Endometrium (tissue), 2 donors: Measurements from ENCODE around the gene ZNF414.
"Not testable (repeated sequence)": the region's sequence is repeated elsewhere in the genome, so short reads cannot be mapped to it uniquely, and the experiment has no call there.

Experiments
- FAIRE-seq: peaks from 2 replicates; lab custom pipeline; 2012; peaks lifted over from hg19 to GRCh38; lab: Jason Lieb, UNC
- donor health status: control.
- donor health status: control.

The ZNF414 gene

DNA sequence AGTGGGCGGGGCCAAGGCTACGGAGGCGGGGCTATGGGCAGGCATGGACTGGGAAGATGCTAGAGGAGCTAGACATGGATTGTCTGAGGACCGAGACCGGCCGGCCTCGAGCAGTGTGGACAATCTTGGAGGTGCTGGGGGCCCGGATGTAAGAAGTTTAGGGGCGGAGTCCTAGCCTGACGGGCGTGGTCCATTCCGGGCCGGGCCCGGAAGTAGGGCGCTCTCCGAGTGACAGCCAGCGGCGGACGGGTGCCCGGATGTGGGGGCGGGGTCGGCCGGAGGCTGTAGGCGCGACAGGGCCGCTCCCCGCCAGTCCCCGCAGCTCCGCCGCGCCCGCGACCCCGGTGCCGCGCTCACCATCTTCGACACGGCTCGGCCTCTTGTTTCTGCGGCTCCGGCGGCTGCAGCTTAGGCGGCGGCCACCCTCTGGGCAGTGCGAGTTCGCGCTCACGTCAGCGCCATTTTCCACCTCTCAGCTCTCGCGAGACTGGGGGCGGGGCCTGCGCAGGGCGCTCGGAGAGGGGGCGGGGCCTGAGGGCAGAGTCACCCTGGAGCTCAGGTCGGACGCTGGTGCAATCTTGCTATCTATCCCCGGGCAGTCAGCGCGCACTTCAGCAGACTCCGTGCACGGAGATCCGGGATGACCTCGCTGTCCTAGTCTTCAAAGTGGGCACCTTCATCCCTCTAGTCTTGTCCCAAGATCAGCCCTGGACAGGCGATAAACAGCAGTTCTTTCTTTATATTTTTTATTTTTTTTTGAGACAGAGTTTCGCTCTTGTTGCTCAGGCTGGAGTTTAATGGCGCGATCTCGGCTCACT is at the start of gene ZNF414:
Gene ZNF414, minus strand, starts transcription at position 481 of the 818 bp plus-strand sequence. Its CDS starts 121 bp downstream, at position 360.
- FAIRE-seq: peak; percentile 75

DNA sequence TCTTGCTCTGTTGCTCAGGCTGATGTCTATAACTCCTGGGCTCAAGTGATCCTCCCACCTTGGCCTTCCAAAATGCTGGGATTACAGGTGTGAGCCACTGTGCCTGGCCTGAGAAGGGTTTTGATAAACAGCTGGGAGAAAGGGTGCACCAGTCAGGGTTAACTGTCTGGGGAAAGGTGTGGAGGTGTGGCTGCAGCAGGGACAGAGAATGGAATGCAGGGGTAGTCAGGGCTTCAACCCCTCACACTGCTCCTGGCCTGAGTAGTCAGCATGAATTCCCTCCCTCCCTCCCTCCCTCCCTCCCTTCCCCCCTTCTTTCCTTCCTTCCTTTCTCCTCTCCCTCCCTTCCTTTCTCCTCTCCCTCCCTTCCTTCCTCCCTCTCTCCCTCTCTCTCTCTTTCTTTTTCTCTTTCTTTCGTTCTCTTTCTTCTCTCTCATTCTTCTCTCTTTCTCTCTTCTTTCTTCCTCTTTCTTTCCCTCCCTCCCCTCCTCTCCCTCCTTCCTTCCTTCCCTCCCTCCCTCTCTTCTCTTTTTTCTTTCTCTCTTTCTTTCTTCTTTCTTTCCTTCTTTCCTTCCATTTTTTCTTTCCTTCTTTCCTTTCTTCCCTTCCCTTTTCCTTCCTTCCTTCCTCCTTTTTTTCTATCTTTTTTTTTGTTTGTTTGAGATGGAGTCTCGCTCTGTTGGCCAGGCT is 47.3 kb upstream of the ZNF414 start:
- no peak for FAIRE-seq

DNA sequence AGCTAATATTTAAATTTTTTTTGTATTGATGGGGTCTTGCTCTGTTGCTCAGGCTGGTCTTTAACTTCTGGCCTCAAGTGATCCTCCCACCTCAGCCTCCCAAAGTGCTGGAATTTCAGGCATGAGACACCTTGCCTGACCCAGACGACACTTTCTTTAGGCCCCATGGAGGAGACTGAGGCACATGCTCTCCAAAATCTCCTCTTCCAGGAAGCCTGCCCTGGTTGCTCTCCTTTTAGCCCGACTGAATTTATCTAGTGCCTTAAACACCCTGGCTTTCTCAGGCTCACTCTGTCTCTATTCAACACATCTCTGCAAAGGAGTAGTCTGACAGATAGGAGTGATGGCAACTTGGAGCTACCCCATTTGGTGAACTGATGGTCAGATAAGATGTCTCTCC is 44.4 kb upstream of the ZNF414 start:
- no peak for FAIRE-seq

GRCh38 chr19:8557642-8558238 is 43.8 kb upstream of the ZNF414 start:
- no peak for FAIRE-seq

GRCh38 chr19:8553729-8554128 is 39.8 kb upstream of the ZNF414 start:
- not testable (repeated sequence) for FAIRE-seq

GRCh38 chr19:8552810-8553209 is 38.8 kb upstream of the ZNF414 start:
- no peak for FAIRE-seq

- no peak for FAIRE-seq
These were observed 36.1 kb upstream of the ZNF414 start for GRCh38 chr19:8550070-8550469.

GRCh38 chr19:8545743-8546142 is 31.8 kb upstream of the ZNF414 start:
- no peak for FAIRE-seq

DNA sequence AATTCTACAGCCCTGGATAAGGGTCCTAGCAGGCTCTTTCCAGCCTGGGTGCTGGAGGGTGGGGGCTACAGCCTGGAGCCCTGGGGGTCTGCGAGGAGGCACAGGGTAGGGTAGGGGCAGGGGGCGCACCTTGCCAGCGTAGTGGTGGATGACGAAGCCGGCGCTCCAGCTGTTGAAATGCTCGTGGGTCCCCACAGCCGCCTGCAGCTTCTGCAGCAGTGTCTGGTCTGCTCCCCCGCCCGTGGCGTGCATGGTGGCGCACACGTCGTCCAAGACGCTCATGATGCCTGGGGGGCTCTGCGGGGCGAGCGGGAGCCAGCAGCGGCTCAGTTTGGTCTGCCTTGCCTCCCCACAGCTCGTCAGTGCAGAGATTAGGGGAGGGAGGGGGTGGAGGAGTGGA is 30.2 kb upstream of the ZNF414 start:
- FAIRE-seq: no peak

GRCh38 chr19:8539621-8540149 is 25.7 kb upstream of the ZNF414 start:
- no peak for FAIRE-seq

DNA sequence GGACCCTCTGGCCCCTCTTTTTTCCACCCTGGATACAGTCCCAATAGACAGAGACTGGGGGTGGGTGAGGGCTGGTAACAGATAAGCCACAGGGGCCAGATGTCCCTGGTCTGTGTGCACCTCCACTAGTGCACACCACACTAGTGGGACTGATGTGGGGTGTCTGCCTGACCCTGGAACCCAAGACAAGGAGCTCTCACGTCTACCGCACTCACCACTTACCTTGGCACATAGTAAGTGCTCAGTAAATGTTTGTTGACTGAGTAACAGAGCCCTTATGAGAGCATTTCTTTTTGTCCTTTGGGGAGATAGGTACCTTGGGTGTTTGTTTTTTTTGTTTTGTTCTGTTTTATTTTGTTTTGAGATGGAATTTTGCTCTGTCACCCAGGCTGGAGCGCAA is 23.1 kb upstream of the ZNF414 start:
- FAIRE-seq: no peak

GRCh38 chr19:8536282-8536681 is 22.3 kb upstream of the ZNF414 start:
- no peak for FAIRE-seq

GRCh38 chr19:8532225-8532624 is 18.3 kb upstream of the ZNF414 start:
- no peak for FAIRE-seq

DNA sequence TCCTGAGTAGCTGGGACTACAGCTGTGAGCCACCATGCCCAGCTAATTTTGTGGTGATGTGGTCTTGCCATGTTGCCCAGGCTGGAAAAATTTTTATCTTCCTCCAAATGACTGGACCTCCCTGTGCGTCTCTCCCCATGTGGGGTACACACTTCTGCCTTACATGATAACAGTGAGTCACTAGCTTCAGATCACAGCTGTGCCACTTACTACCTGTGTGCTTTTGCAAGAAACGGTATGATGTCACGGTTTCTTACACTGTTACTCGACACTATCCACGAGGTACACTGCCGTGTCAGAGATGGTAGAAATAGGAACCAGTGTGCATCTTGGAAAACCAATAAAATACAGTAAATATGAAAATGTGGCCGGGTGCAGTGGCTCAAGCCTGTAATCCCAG is 17.5 kb upstream of the ZNF414 start:
- FAIRE-seq: no peak

GRCh38 chr19:8530061-8530679 is 16.2 kb upstream of the ZNF414 start:
- no peak for FAIRE-seq

DNA sequence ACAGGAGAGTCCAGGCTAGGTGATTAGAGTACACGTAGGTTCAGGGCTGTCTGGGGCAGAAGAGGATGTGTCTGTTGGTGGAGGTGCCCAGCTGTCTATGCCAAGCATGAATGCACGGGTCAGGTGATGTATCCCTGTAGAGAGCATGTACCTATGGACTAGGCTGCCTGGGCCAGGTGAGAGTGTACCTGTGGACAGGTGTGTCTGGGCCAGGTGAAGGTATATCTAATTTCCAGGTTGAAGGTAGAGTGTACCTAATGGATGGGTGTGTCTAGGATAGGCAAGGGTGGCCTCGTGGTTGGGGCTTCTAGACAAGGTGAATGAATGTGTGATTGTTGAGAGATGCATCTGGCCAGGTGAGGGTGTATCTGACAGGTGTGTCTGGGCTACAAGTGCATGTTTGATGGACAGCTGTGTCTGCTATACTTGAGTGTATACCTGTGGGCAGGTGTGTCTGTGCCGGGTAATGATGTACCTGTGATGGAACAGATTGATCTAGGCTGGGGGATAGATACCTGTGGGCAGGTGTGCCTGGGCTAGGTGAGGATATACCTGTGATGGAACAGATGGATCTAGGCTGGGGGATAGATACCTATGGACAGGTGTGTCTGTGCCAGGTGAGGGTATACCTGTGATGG is 15.5 kb upstream of the ZNF414 start:
- no peak for FAIRE-seq

GRCh38 chr19:8528500-8528899 is 14.5 kb upstream of the ZNF414 start:
- FAIRE-seq: no peak

GRCh38 chr19:8526345-8527091 is 12.6 kb upstream of the ZNF414 start:
- FAIRE-seq: no peak

DNA sequence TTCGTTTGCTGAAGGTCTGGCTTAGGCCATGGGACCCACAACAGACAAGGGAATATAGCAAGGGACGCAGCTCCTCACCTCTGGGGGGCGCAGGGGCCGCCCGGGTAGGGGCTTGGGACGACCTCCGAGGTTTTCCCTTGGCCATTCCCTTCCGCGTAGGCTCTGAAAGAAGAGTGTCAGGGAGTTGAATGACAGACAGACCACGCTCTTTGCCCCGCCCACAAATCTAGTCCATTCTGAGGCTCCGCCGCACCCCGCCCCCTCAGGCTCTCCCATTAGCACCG is 11.4 kb upstream of the ZNF414 start:
- FAIRE-seq: no peak

GRCh38 chr19:8519388-8519787 is 5.4 kb upstream of the ZNF414 start:
- FAIRE-seq: no peak

DNA sequence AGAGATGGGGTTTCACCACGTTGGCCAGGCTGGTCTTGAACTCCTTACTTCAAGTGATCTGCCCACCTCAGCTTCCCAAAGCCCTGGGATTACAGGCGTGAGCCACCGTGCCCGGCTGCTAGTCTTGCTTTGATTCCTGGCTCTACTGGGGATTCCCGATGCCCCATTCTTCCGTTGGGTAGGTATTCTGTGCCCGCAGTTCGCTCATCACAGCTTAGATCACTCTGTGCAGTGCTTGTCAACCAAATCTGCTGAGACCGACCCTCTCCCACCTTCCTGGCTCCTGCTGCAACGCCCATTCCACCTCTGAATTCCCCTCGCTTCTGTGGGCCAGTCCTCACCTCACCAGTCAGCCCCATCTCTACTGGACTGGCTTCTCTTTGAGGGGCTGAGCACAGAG is 4.6 kb upstream of the ZNF414 start:
- no peak for FAIRE-seq
